ENCODE results near the gene MED10. TPM values are rescaled to one million over a fixed set of nuclear protein-coding genes. Genes with fewer than 3 reads are reported as not detected.

The MED10 gene
- polyA plus RNA-seq, 1 of the 3 experiments (the other 2 are of a cell fraction): 75.9 TPM

GRCh38 chr5:6396043-6396442 lies 17.7 kb upstream of the MED10 start:
- H3K4me1 ChIP-seq (ENCODE audit: control insufficient read depth in 1 of 2, insufficient read depth in 2 of 2, low read depth in 1 of 2, low read length in 1 of 2): no peaks in the 10 kb centered on the region; a peak in 1 of 4 replicates
- no peak overlapping the region for H2AFZ ChIP-seq (ENCODE audit: low read depth)
- no peak for TF ChIP-seq RAD21 (IDR thresholded peaks at IDR 0.05; ENCODE audit: low read length)
- no peak for TF ChIP-seq USF2 (IDR thresholded peaks at IDR 0.05; ENCODE audit: borderline replicate concordance, low read depth, low read length)
- TF ChIP-seq TAF1 (IDR thresholded peaks at IDR 0.05; ENCODE audit: borderline replicate concordance, low read depth, low read length): no peak
- TF ChIP-seq CHD2 (IDR thresholded peaks at IDR 0.05; ENCODE audit: low read length, partially characterized antibody): no peak
- TF ChIP-seq TEAD4 (IDR thresholded peaks at IDR 0.05; ENCODE audit: borderline replicate concordance, insufficient read depth): no peak
- no peak for TF ChIP-seq ELF1 (IDR thresholded peaks at IDR 0.05)
- no peak overlapping the region for H3K4me3 ChIP-seq (ENCODE audit: low read depth in 2 of 2, low read length in 1 of 2)
- POLR2A ChIA-PET: no interaction called here
- DNase-seq: no peak
- no peaks in the 10 kb centered on the region for H3F3A ChIP-seq (replicated peaks; ENCODE audit: insufficient read depth)
- H3K9ac ChIP-seq: no peak overlapping the region
- H4K20me1 ChIP-seq (ENCODE audit: insufficient read depth): no peaks in the 10 kb centered on the region
- no peaks in the 10 kb centered on the region for H3K79me2 ChIP-seq (ENCODE audit: insufficient read depth)
- no peaks in the 10 kb centered on the region; the same call in 1 of the 2 replicates for H3K27me3 ChIP-seq (ENCODE audit: insufficient read depth)
- no peak overlapping the region for H3K27ac ChIP-seq (ENCODE audit: low read depth in 2 of 2, low read length in 1 of 2)
- no peaks in the 10 kb centered on the region for H3K9me2 ChIP-seq
- H3K36me3 ChIP-seq (replicated peaks in 1 of 2; ENCODE audit: control insufficient read depth in 1 of 2, insufficient read depth in 2 of 2, low read length in 1 of 2): no peaks in the 10 kb centered on the region
- CTCF ChIA-PET: no interaction called here
- no peak overlapping the region for H3K4me2 ChIP-seq
- 44% methylated on average over 8 of the region's 8 CpGs for WGBS (ENCODE audit: low lambda C conversion rate)
- H3K9me3 ChIP-seq: no peaks in the 10 kb centered on the region

DNA sequence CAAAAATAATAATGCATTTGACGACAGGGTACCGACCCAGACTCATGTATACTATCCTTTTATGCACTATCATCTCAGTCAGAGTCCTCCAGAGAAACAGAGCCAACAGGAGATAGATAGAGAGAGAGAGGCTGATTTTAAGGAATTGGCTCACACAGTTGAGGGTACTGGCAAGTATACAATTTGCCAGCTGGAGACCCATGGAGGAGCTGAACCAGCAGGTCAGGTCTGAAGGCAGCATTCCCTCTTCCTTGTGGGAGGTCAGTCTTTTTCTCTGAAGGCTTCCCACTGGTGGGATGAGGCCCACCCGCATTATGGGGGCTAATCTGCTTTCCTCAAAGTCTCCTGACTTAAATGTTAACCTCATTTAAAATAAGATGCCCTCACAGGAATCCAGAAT lies 17.3 kb upstream of the MED10 start:
- no peaks in the 10 kb centered on the region for H4K20me1 ChIP-seq (ENCODE audit: insufficient read depth)
- H3K36me3 ChIP-seq (replicated peaks in 1 of 2; ENCODE audit: control insufficient read depth in 1 of 2, insufficient read depth in 2 of 2, low read length in 1 of 2): no peaks in the 10 kb centered on the region
- ChIA-PET CTCF (no interaction called here), POLR2A (no interaction called here)
- no peak overlapping the region for H3K27ac ChIP-seq (ENCODE audit: low read depth in 2 of 2, low read length in 1 of 2)
- H2AFZ ChIP-seq (ENCODE audit: low read depth): no peak overlapping the region
- H3K79me2 ChIP-seq (ENCODE audit: insufficient read depth): no peaks in the 10 kb centered on the region
- H3K4me1 ChIP-seq (ENCODE audit: control insufficient read depth in 1 of 2, insufficient read depth in 2 of 2, low read depth in 1 of 2, low read length in 1 of 2): no peaks in the 10 kb centered on the region; a peak in 1 of 4 replicates
- no peak overlapping the region for H3K4me3 ChIP-seq (ENCODE audit: low read depth in 2 of 2, low read length in 1 of 2)
- no peaks in the 10 kb centered on the region for H3F3A ChIP-seq (replicated peaks; ENCODE audit: insufficient read depth)
- H3K9ac ChIP-seq: no peak overlapping the region
- no peak overlapping the region for H3K4me2 ChIP-seq
- no peaks in the 10 kb centered on the region for H3K9me3 ChIP-seq
- no peaks in the 10 kb centered on the region; the same call in 1 of the 2 replicates for H3K27me3 ChIP-seq (ENCODE audit: insufficient read depth)
- H3K9me2 ChIP-seq: no peaks in the 10 kb centered on the region
- 49% methylated on average over 2 of the region's 3 CpGs for WGBS (ENCODE audit: low lambda C conversion rate)
- no peak for DNase-seq
- TF ChIP-seq MXI1 (IDR thresholded peaks at IDR 0.05; ENCODE audit: low read depth, low read length) (no peak), YY1 (IDR thresholded peaks at IDR 0.05; ENCODE audit: low read depth) (no peak), ELF1 (IDR thresholded peaks at IDR 0.05) (no peak), TAF1 (IDR thresholded peaks at IDR 0.05; ENCODE audit: borderline replicate concordance, low read depth, low read length) (no peak), SIN3A (IDR thresholded peaks at IDR 0.05; ENCODE audit: borderline replicate concordance, low read depth, low read length) (no peak), RCOR1 (IDR thresholded peaks at IDR 0.05; ENCODE audit: low read length) (no peak), FOXM1 (IDR thresholded peaks at IDR 0.05; ENCODE audit: low read depth) (no peak), FOSL2 (IDR thresholded peaks at IDR 0.05; ENCODE audit: borderline replicate concordance, low read depth) (no peak), RFX5 (IDR thresholded peaks at IDR 0.05; ENCODE audit: low read length) (no peak), EZH2phosphoT487 (IDR thresholded peaks at IDR 0.05; ENCODE audit: borderline replicate concordance, low read depth) (no peak)

Data from SK-N-SH (cell line).